Umbilical cord (tissue), 2 donors: ENCODE results near the gene RNF214. TPM values are rescaled to one million over a fixed set of nuclear protein-coding genes. Genes with fewer than 3 reads are reported as not detected.
"Not testable (repeated sequence)": the region's sequence is repeated elsewhere in the genome, so short reads cannot be mapped to it uniquely, and the experiment has no call there.

ENCODE experiments used
- DNase-seq: peaks from one replicate; pipeline ENCODE4 v3.0.0-alpha.2; 2015; ENCODE audit warnings: low spot score
- total RNA-seq: library from RNA; depleted of rRNA; stranded (reverse); fragments of >200 nt; gene quantifications from one replicate; pipeline ENCODE4 v1.2.3, GENCODE V29; 2014; ENCODE audit warnings: low replicate concordance; ENCODE audit not compliant: insufficient read depth

The RNF214 gene
- total RNA-seq: 10.8 TPM

DNA sequence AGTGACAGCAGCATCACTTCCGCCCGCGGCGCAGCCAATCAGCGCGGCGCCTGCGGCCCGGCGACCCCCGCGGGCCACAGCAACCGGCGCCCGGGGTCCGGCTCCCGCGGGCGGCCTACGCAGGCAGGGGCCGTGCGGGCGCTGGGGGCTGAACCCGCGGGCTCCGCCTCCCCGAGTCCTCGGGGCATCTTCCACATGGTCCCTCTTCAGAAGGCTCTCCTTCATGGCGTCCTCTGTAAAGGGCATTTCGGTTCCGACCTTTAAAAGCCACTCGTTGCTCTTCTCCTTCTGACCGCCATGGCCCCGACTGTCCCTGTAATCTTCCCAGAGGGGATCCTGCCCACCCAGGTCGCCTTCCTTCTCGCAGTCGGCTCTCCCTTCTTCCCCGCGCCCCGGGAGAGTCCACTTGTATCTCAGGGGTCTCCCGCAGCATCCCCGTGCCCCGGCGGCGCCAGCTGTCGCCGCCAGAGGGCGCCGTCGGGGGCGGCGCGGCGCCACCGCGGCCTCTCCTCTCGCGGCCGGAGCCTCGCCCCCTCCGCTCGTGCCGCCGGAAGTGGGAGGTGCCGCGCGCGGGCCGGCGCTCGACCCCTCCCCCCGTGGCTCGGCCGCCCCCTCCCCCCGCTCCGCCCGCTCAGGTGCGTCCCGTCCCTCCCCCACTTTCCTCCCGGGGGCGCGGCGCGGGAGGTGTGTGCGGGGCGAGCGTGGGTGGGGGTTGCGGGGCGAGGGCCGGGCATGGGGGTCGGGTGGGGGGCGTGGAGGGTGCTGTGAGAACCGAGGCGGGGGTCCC is at the start of gene RNF214:
RNF214 (plus strand) TSS at position 580 of the 787 bp plus-strand sequence. CDS start 1,602 bp downstream, outside the sequence.
- peak; percentile 85 for DNase-seq

DNA sequence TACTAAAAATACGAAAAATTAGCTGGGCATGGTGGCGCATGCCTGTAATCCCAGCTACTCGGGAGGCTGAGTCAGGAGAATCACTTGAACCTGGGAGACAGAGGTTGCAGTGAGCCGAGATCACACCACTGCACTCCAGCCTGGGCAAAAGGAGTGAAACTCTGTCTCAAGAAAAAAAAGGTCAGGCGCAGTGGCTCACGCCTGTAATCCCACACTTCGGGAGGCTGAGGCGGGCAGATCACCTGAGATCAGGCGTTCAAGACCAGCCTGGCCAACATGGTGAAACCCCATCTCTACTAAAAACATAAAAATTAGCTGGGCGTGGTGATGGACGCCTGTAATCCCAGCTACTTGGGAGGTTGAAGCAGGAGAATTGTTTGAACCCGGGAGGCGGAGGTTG is 49.3 kb upstream of the RNF214 start:
- not testable (repeated sequence) for DNase-seq

DNA sequence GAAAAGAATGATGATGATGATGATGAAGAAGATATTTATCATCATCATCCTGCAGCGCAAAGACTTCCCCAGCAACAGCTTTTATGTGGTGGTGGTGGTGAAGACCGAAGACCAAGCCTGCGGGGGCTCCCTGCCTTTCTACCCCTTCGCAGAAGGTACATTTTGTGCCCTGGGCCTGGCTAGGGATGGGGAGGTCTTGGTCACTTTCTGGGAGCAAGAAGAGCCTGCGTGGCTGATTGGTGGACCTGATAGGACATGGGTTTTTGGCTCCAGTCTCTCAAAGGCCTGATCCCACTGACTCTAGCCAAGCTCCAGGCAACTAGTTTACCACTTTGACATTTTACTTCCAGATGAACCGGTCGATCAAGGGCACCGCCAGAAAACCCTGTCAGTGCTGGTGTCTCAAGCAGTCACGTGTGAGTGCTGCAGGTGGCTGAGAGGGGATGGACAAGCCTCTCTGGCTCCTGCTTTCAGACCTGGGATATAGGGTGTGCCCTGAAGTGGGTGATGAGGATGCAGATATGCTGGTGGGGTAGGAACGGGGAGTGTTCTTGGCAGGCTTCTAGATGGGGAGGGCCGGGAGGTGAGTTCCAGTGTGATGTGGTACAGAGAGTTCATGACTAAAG is 48.6 kb upstream of the RNF214 start:
- no peak for DNase-seq

DNA sequence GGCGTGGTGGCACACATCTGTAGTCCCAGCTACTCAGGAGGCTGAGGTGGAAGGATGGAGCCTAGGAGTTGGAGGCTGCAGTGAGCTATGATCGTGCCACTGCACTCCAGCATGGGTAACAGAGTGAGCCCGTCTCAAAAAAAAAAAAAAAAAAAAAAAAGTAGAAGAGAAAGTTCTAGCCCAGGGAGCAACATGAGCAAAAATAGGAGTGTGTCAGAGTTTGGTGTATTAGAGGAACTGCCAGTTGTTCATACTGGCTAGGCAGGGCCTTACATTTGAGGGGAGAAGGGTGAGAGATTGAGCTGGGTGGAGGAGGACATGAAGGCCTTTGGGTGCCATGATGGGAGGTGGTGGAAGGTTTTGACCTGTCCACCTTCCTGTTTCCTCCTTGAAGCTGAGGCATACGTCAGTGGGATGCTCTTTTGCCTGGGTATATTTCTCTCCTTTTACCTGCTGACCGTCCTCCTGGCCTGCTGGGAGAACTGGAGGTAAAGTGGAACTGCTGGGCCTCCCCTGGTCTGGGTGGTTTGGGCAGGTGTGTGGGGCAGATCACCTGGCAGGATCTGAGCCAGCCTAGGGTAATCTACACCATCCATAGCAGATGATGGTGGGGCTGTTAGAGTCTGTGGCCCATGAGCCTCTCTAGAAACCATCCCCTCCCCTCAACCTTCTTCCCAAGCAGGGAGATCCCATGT is 46.6 kb upstream of the RNF214 start:
- no peak for DNase-seq

DNA sequence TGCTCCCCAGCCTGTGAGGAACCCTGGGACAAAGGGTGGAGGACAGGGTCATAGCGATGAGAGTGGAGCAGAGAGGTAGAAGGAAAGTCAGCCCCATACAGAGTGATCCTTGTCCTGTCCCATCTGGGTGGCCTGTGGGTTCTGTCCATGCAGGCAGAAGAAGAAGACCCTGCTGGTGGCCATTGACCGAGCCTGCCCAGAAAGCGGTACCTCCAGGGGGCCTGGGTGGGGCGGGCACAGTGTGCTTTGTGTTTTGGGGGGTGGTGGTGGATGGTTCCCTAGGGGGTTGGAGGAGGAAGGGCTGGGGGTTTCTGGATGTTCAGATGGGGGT is 46.1 kb upstream of the RNF214 start:
- DNase-seq: no peak

DNA sequence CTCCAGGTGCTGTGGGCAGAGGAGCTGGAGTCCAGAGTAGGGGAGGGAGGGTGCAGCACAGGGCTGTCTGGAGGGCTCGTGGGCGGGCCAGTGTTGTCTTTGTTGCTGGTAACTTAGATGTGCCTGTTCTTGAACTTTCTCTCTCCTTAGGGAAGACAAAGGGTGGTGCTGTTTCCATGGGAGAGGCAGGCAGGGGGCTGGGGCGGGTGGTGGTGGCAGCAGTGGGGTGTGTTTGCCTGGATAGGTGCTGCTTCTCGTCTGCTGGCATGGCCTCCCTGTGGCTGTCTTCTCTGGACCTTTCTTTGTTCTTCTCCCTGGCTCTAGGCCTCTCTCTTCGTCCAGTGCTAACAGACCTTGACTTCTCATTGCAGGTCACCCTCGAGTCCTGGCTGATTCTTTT is 45.5 kb upstream of the RNF214 start:
- no peak for DNase-seq

DNA sequence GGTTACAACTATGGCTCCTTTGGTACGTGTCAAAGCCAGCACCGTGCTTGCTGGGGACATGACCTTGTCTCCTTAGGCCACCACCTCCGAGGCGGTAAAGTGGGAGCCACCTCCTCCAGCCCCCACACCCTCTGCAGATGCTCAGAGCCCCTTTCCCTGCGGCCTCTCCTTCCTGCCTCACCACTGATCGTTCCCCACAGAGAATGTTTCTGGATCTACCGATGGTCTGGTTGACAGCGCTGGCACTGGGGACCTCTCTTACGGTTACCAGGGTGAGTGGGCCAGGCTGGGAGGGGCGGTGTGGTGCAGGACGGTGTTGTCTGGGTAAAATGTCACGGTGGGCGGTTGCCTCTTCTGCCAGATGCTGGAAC is 45.1 kb upstream of the RNF214 start:
- DNase-seq: no peak

DNA sequence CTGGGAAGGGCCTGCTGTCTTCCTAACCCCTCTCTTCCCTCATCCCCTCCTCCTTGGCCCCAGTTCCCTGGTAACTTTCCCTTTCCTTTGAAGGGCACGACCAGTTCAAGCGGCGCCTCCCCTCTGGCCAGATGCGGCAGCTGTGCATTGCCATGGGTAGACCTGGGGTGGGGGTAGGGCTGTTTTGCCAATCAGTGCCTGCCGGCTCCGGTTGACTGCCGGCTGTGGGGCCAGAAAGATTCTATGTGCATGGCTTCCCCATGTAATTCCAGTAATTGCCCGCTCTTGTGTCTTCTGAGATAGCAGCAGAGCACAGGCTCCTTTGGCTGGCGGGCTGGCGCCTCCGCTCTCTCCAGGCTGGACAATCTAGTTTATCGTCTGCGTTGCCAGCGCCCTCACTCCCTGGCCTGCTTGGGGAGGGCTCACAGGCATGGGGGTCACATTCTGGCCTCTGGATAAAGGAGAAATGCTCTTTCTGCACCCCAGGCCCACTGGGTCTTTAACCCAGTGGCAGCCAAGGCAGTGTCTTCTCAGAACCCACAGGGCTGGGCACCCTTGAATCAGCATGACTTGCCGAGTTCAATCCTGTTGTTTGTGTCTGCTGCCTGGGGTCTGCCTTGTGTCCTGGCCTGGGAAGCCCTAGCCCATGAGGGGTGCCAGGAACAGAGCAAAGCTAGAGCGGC is 44.5 kb upstream of the RNF214 start:
- no peak for DNase-seq

DNA sequence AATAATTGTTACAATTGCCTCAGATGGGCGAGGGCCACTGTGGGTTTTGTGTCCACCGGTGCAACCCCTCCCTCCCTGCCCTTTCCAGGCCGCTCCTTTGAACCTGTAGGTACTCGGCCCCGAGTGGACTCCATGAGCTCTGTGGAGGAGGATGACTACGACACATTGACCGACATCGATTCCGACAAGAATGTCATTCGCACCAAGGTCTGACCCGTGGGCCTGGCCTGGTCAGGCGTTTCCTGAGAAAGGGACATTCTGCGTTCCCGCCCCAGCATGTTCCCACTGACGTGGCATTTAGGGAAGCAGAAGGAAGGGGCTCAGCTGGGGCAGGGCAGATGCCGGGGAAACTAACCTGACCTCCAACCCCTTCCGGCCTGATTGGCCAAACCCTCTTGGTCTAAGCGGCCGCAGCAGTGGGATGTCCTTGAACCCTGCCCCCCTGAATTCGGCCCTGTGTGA is 43.8 kb upstream of the RNF214 start:
- DNase-seq: no peak

DNA sequence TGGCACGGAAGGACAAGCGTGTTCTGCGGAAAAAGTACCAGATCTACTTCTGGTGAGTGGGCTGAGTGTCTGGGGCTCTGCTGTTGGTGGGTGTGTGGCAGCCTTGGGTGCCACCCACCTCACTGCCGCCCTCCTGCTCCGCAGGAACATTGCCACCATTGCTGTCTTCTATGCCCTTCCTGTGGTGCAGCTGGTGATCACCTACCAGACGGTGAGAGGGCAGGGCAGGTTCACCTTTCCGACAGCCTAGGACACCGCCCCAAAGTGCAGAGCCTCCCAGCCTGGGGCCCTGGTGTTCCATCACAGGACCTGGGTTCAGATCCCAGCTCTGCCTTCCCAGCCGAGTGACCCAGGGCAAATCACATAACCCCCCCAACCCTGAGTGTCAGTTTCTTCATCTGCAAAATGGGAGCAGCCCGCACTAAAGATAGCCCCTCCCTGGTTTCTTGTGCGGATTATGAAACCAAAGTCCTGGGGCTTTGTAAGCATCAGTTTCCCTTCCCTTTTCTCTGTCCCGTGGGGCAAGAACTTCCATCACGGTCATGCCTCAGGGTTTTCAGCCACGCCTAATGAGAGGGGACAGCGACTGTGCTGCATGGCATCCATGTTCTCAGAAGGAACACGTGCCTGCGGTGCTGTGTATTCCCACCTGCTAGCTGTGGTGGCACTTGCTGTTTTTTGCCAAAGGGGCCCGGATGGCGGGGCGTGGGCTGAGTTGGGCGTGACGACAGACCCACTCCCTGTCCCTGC is 43.1 kb upstream of the RNF214 start:
- no peak for DNase-seq

DNA sequence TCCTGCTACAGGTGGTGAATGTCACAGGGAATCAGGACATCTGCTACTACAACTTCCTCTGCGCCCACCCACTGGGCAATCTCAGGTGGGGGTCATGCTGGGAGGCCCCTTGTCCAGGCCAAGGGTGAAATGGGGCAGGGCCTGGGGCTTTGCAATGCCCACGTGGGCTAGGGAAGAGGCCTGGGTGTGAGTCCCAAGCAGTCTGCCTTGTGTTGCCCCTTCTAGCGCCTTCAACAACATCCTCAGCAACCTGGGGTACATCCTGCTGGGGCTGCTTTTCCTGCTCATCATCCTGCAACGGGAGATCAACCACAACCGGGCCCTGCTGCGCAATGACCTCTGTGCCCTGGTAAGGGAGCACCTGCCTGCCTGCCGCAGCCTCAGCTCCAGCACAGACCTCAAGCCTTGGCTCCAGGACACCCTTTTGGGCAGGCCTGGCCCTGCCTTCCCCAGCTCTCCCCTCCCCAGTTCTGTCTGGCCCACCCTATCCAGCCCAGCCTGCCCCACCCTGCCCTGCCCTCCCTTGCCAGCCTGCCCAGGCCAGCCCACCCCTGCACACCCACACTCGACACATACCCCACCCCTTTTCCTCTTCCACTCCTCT is 42.4 kb upstream of the RNF214 start:
- no peak for DNase-seq

DNA sequence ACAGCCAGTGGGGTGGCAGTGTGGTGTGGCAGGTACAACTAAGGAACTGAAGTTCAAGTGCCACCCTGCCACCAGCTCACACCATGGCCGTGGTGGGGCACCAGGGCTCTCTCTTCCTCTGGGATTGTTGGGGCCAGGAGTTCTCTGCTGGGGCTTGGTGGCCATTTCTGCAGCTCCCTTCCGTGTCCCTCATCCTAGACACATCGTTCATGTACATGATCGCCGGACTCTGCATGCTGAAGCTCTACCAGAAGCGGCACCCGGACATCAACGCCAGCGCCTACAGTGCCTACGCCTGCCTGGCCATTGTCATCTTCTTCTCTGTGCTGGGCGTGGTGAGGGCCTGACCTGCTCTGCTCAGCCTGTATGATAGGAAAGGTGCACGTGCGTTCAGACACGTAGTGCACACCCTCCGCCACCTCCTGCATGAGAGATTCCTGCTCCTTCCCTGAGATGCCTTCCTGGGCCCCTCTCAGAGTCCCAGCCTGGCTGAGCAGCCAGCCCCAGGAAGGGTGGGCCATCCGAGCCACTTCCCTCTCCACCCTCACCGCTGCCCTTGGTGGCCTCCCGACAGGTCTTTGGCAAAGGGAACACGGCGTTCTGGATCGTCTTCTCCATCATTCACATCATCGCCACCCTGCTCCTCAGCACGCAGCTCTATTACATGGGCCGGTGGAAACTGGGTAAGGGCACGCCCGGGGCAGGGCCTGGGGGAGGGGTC is 40.6 kb upstream of the RNF214 start:
- DNase-seq: no peak

DNA sequence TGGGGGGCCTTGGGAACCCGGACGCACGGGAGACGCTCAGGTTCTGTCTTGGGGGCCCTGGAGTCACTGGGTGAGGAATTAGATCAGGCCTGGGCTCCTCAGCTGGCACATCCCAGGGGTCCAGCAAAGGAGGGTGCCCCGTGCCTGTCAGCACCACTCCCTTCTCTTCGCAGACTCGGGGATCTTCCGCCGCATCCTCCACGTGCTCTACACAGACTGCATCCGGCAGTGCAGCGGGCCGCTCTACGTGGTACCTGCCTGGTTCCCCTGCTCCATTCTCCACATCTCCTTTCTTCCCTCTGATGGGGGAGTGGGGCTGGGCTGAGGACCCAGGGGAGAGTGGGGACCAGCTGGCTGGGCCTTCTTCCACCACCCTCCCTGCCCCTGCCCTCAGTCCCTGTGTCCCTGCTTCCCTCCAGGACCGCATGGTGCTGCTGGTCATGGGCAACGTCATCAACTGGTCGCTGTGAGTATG is 40.0 kb upstream of the RNF214 start:
- DNase-seq: no peak

DNA sequence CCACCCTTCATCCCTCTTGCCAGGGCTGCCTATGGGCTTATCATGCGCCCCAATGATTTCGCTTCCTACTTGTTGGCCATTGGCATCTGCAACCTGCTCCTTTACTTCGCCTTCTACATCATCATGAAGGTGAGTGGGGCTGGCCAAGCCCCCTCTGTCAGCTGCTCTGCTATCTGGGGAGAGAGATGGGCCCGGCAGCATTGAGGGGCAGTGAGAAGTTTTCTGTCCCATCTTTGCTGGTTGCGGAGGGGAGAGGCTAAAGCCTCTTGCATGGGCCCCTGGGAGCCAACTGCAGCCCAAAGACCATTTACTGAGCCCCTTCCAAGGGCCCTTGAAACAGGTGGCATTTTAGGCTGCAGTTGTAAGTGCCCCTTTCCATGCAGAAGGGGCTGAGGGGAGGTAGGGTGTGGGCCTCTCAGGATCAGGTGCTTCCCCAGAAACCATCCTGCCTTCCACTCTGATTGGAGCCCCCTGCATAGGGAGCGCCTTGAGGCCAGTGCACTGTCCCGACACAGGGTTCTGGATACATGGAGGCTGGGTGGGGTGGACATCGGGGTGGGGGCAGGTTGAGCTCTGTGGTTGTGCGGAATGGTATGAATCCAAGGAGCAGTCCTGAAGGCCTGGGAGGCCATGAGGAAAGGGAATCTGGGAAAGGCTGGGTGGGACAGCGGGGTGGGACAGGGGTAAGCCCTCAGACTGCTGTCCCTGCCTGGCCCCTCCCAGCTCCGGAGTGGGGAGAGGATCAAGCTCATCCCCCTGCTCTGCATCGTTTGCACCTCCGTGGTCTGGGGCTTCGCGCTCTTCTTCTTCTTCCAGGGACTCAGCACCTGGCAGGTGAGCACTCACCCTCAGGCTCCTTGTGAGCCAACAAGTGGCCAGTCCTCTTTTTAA is 39.1 kb upstream of the RNF214 start:
- DNase-seq: no peak

DNA sequence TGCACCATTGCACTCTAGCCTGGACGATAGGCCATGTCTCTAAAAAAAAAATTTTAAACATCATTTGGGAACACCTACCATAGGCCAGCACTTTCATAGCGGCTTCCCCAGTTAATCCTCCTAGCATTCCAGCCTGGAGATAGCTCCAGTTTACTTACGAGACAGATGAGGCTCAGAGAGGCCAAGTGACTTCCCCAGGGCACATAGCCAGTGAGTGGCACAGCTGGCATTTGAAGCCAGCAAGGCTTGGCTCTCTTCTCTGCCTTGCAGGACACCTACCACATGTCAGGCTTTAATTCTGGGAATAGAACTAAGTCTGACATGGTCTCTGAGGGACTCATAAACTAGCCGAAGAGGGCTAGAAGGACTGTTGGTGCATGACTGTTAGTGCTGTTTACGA is 38.2 kb upstream of the RNF214 start:
- no peak for DNase-seq

DNA sequence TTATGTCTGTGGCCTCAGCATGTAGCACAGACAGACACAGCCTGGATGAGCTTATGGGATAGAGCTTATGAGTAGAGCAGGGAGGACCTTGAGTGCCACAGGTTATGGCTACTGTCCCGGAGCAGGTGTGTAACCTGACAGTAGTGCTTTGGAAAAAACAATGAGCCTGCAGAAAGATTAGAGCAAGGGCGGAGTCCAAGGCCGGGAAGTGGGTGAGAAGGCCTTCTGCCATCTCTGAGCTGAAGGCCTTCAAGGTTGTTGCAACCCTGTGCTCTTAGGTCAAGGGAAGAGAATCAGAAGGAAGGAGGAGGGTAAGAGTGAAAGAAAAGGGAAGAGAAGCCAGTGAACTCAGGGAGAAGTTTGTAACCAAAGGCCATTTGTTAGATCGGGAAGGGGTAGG is 37.2 kb upstream of the RNF214 start:
- no peak for DNase-seq

DNA sequence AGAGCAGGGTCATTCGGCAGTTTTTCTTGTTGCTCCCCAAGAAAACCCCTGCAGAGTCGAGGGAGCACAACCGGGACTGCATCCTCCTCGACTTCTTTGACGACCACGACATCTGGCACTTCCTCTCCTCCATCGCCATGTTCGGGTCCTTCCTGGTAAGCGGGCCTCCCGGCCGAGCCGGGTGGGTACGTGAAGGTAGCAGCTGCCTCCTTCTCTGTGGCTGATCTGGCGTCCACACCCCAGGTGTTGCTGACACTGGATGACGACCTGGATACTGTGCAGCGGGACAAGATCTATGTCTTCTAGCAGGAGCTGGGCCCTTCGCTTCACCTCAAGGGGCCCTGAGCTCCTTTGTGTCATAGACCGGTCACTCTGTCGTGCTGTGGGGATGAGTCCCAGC is 36.7 kb upstream of the RNF214 start:
- DNase-seq: no peak

DNA sequence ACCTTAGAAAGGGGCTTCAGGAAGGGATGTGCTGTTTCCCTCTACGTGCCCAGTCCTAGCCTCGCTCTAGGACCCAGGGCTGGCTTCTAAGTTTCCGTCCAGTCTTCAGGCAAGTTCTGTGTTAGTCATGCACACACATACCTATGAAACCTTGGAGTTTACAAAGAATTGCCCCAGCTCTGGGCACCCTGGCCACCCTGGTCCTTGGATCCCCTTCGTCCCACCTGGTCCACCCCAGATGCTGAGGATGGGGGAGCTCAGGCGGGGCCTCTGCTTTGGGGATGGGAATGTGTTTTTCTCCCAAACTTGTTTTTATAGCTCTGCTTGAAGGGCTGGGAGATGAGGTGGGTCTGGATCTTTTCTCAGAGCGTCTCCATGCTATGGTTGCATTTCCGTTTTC is 35.5 kb upstream of the RNF214 start:
- no peak for DNase-seq
